DND-41 (cell line): Measurements from ENCODE around the gene CDC42SE2.

Source experiments
- ATAC-seq: fragments of 200-7000 bp; cut with Tn5 transposase; 3 replicates; pipeline ENCODE4 v1.9.1; 2021; ENCODE audit warnings: low read depth; ENCODE audit not compliant: insufficient read depth
- DNase-seq: peaks from one replicate; pipeline ENCODE4 v3.0.0-alpha.2; 2020
- H2AFZ ChIP-seq: 2 replicates; pipeline ENCODE4 v1.6.0; 2012; ENCODE audit warnings: low read depth, low read length
- H3K27ac ChIP-seq: 2 replicates; pipeline ENCODE4 v1.5.1; 2012; ENCODE audit warnings: low read length, inconsistent platforms
- H3K27me3 ChIP-seq: fragments of 200-600 bp; sonication (generic); 2 replicates; pipeline ENCODE4 v1.6.0; 2012; ENCODE audit warnings: low read length, mild to moderate bottlenecking, inconsistent platforms; ENCODE audit not compliant: insufficient read depth, poor library complexity
- H3K36me3 ChIP-seq: 2 replicates; pipeline ENCODE4 v1.5.1; 2012; ENCODE audit warnings: low read length, inconsistent platforms; ENCODE audit not compliant: insufficient read depth
- H3K4me1 ChIP-seq: 2 replicates; pipeline ENCODE4 v1.5.1; 2012; ENCODE audit warnings: mild to moderate bottlenecking, low read length; ENCODE audit not compliant: insufficient read depth
- H3K4me2 ChIP-seq: 2 replicates; pipeline ENCODE4 v1.6.0; 2012; ENCODE audit warnings: mild to moderate bottlenecking, moderate library complexity, low read length, inconsistent platforms; ENCODE audit not compliant: insufficient read depth
- H3K4me3 ChIP-seq, 2 experiments: fragments of 200-600 bp in 1 of 2; shearing (Covaris generic) in 1 of 2; 2 replicates each; pipeline ENCODE4 v1.5.1; 2012 to 2016; ENCODE audit warnings: inconsistent platforms in 2 of 2, low read length in 2 of 2, mild to moderate bottlenecking in 2 of 2, low read depth in 1 of 2, moderate library complexity in 1 of 2
- H3K79me2 ChIP-seq: 2 replicates; pipeline ENCODE4 v1.6.0; 2012; ENCODE audit warnings: low read length, inconsistent platforms; ENCODE audit not compliant: insufficient read depth
- H3K9ac ChIP-seq: 2 replicates; pipeline ENCODE4 v1.6.0; 2012; ENCODE audit warnings: low read depth, mild to moderate bottlenecking, inconsistent platforms, low read length, moderate library complexity
- H3K9me3 ChIP-seq: 2 replicates; pipeline ENCODE4 v1.5.1; 2012; ENCODE audit warnings: low read length, moderate library complexity, mild to moderate bottlenecking, inconsistent platforms; ENCODE audit not compliant: insufficient read depth, severe bottlenecking
- H4K20me1 ChIP-seq: 2 replicates; pipeline ENCODE4 v1.6.0; 2012; ENCODE audit warnings: low read length; ENCODE audit not compliant: insufficient read depth
- EZH2 ChIP-seq: IDR thresholded peaks from 3 replicates; pipeline ENCODE4 v1.6.1; 2012; ENCODE audit warnings: borderline replicate concordance, low read depth, mild to moderate bottlenecking, moderate library complexity, low read length, inconsistent platforms; ENCODE audit not compliant: severe bottlenecking
- TF ChIP-seq, protein P1 (sequence below): IDR thresholded peaks from 2 replicates; pipeline ENCODE4 v1.5.1; 2012; ENCODE audit warnings: borderline replicate concordance, low read length, moderate library complexity, mild to moderate bottlenecking; ENCODE audit not compliant: poor library complexity, severe bottlenecking; ENCODE audit errors: extremely low read depth

The CDC42SE2 gene

DNA sequence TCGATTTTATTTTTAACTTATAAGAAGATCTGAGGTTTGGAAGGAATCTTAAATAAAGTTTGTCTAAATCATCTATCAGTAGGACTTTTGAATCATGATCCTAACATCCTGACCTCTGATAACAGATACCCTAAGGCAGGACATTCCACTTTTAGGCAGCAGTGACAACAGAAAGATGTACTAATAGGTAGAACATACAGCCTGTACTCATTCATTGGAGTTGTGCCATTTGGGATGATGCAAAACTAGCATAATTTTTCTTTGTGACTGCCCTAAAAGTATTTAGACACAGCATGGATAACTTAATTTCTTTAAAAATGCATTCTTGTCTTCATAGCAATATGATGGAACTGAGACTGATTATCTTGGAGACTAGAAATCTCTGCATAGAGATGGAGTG, 39.7 kb downstream of the CDC42SE2 start:
- no peaks in the 10 kb centered on the region for H3K27me3 ChIP-seq
- H3K27ac ChIP-seq = no peak overlapping the region
- no peak overlapping the region for H3K4me2 ChIP-seq
- no peaks in the 10 kb centered on the region for H3K9me3 ChIP-seq
- no peak overlapping the region for H2AFZ ChIP-seq
- H3K79me2 ChIP-seq = peaks cover 82% of the 10 kb centered on the region
- H3K4me3 ChIP-seq = no peak overlapping the region
- peaks cover 30% of the 10 kb centered on the region; the same call in 1 of the 2 replicates for H4K20me1 ChIP-seq
- no peak for ATAC-seq
- H3K36me3 ChIP-seq = no peaks in the 10 kb centered on the region
- no peaks in the 10 kb centered on the region for H3K4me1 ChIP-seq
- no peak for TF ChIP-seq EZH2
- TF ChIP-seq, protein P1, sequence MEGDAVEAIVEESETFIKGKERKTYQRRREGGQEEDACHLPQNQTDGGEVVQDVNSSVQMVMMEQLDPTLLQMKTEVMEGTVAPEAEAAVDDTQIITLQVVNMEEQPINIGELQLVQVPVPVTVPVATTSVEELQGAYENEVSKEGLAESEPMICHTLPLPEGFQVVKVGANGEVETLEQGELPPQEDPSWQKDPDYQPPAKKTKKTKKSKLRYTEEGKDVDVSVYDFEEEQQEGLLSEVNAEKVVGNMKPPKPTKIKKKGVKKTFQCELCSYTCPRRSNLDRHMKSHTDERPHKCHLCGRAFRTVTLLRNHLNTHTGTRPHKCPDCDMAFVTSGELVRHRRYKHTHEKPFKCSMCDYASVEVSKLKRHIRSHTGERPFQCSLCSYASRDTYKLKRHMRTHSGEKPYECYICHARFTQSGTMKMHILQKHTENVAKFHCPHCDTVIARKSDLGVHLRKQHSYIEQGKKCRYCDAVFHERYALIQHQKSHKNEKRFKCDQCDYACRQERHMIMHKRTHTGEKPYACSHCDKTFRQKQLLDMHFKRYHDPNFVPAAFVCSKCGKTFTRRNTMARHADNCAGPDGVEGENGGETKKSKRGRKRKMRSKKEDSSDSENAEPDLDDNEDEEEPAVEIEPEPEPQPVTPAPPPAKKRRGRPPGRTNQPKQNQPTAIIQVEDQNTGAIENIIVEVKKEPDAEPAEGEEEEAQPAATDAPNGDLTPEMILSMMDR = no peak
- no peak overlapping the region for H3K9ac ChIP-seq
- DNase-seq = no peak

DNA sequence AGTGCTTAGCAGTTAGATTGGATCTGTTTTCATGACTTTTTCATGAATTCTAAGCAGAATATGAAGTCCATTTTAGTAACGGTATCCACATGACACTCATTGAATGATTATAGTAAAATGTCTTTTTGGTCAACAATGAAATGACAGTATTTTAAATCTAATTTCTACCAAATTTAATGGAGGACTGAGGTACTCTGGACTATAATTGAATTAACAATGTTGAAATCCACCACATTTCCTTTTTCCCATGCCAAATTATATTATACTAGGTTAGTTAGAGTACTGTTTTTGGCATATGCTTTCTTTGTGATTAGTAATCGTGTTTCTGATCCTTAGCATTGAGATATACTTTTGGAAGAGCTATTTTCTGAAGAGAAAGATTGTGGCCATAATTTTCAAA, 40.6 kb downstream of the CDC42SE2 start:
- no peak for DNase-seq
- Histone ChIP-seq H3K9me3 (no peaks in the 10 kb centered on the region), H4K20me1 (peaks cover 21% of the 10 kb centered on the region; the same call in 1 of the 2 replicates), H3K27ac (no peak overlapping the region), H3K4me1 (no peaks in the 10 kb centered on the region), H3K36me3 (no peaks in the 10 kb centered on the region), H2AFZ (no peak overlapping the region), H3K4me2 (no peak overlapping the region), H3K9ac (no peak overlapping the region), H3K27me3 (no peaks in the 10 kb centered on the region), H3K79me2 (peaks cover 73% of the 10 kb centered on the region), H3K4me3 (no peak overlapping the region)
- TF ChIP-seq, protein P1 = no peak
- TF ChIP-seq EZH2 = no peak
- ATAC-seq = no peak

DNA sequence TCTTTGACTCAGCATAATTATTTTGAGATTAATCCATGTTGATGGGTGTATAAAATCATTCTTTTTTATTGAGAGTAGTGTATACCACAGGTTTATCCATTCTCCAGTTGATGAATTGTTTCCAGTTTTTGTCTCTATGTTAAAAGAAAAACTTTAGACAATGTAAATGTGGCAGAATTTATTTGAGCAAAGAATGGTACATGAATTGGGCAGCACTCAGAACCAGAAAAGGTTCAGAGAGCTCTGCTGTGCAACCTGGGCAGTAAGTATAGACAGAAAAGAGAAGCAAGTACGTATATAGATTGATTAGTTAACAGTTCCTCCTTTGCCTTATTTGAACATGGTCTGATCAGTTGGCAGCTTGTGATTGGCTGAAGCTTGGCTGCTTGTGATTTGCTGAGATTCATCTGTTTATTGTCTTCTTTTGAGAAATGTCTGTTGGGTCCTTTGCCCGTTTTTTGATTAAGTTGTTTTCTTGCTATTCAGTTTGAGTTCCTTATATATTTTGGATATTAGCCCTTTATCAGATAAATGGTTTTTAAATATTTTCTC, 41.4 kb downstream of the CDC42SE2 start:
- H3K79me2 ChIP-seq = peaks cover 65% of the 10 kb centered on the region

More for the DNA sequence above, 41.4 kb downstream of the CDC42SE2 start:
- H3K27ac ChIP-seq = no peak overlapping the region
- no peaks in the 10 kb centered on the region for H3K9me3 ChIP-seq
- no peaks in the 10 kb centered on the region for H3K36me3 ChIP-seq
- H3K27me3 ChIP-seq = no peaks in the 10 kb centered on the region
- H4K20me1 ChIP-seq = peaks cover 13% of the 10 kb centered on the region; the same call in 1 of the 2 replicates
- no peaks in the 10 kb centered on the region for H3K4me1 ChIP-seq
- TF ChIP-seq, protein P1 = no peak
- no peak for TF ChIP-seq EZH2
- H3K4me2 ChIP-seq = no peak overlapping the region
- H3K9ac ChIP-seq = no peak overlapping the region
- DNase-seq = no peak
- no peak for ATAC-seq
- no peak overlapping the region for H3K4me3 ChIP-seq
- no peak overlapping the region for H2AFZ ChIP-seq
